Measurements from ENCODE around the gene KLHL2. TPM values are rescaled to one million over a fixed set of nuclear protein-coding genes. Genes with fewer than 3 reads are reported as not detected.

The KLHL2 gene
- total RNA-seq, 2 experiments from 2014 or later = 27.9 to 33.8 TPM

DNA sequence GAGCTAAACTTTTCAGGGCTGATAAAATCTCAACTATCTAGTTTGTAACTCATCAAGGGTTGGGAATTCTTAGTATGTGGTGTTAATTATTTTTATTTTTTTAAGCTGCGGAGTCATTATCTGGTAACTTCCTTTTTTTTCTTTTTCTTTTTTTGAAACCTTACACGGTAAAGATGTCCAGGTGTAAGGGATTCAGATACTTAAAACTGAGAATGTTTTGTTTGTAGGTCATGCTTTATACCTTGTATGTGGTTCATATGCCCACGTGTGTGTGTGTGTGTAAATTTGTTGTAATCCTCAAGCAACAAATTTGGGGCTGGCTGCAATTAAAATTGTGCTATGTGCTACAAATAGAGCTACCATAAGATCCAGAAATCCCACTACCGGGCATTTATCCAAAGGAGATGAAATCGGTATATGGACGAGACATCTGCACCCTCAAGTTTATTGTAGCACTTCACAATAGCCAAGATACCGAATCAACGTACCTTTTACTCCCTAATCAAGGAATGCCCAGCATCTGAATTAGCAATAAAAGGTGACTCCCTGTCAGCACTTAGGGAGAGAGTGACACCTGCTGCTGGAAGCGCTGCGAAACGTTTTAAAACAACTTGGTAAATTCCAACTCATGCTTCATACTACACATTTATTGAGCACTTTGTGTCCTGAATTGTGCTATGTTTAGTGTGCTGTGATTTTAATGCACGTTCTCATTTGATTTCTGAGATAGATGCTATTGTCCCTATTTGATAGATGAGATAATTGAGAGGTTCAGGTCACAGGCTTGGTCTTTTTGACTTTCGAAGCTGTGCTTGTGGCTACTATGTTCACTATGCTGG lies 136.2 kb downstream of the KLHL2 start:
- TF ChIP-seq EZH2phosphoT487 (IDR thresholded peaks at IDR 0.05; ENCODE audit: borderline replicate concordance, low read depth, low read length) = no peak
- TF ChIP-seq, protein P1, sequence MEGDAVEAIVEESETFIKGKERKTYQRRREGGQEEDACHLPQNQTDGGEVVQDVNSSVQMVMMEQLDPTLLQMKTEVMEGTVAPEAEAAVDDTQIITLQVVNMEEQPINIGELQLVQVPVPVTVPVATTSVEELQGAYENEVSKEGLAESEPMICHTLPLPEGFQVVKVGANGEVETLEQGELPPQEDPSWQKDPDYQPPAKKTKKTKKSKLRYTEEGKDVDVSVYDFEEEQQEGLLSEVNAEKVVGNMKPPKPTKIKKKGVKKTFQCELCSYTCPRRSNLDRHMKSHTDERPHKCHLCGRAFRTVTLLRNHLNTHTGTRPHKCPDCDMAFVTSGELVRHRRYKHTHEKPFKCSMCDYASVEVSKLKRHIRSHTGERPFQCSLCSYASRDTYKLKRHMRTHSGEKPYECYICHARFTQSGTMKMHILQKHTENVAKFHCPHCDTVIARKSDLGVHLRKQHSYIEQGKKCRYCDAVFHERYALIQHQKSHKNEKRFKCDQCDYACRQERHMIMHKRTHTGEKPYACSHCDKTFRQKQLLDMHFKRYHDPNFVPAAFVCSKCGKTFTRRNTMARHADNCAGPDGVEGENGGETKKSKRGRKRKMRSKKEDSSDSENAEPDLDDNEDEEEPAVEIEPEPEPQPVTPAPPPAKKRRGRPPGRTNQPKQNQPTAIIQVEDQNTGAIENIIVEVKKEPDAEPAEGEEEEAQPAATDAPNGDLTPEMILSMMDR (conservative IDR thresholded peaks at IDR 0.05; ENCODE audit: low read length) = peak; percentile 78
- Histone ChIP-seq H3K4me3 (ENCODE audit: low read depth, low read length, poor library complexity, severe bottlenecking) (no peak overlapping the region), H3K9me3 (ENCODE audit: low read length) (no peaks in the 10 kb centered on the region), H3K27ac (ENCODE audit: low read depth, low read length, poor library complexity, severe bottlenecking) (no peak overlapping the region), H3K4me2 (ENCODE audit: low read length) (no peak overlapping the region), H2AFZ (ENCODE audit: low read length) (no peak overlapping the region), H3K9me2 (ENCODE audit: insufficient read depth, low read length) (no peaks in the 10 kb centered on the region), H3K36me3 (ENCODE audit: insufficient read depth, low read length) (peaks cover 56% of the 10 kb centered on the region), H3K4me1 (ENCODE audit: insufficient read depth, low read length, poor library complexity, severe bottlenecking) (no peaks in the 10 kb centered on the region), H4K20me1 (ENCODE audit: insufficient read depth, low read length) (peaks cover 7% of the 10 kb centered on the region), H3K79me2 (ENCODE audit: insufficient read depth, low read depth, low read length) (peaks cover 1% of the 10 kb centered on the region; the same call in 1 of the 2 replicates)
- DNase-seq (ENCODE audit: low spot score) = peak; percentile 42
- POLR2A ChIA-PET = interaction anchor here (0.5 to 2.7 kb wide), 8 partner anchors 7 to 1623 kb away, joined by 3 to 13 read pairs (median 4); no protein-coding TSS in a partner anchor
- intact Hi-C loops (cut with micrococcal nuclease; ENCODE audit: unreplicated experiment) = loop anchor here (2.0 kb wide), 1 partner anchor 213 kb away; no protein-coding TSS in a partner anchor
- CTCF ChIA-PET (ENCODE audit: unreplicated experiment) = interaction anchor here (0.8 kb wide), 1 partner anchor 213 kb away, joined by 4 read pairs; no protein-coding TSS in a partner anchor
- no TSS peak for BruUV-seq (replicated peaks)

GRCh38 chr4:165345666-165346417 lies 138.5 kb downstream of the KLHL2 start:
- no peak for DNase-seq (ENCODE audit: low spot score)
- H3K4me2 ChIP-seq (ENCODE audit: low read length) = no peak overlapping the region

More at GRCh38 chr4:165345666-165346417, 138.5 kb downstream of the KLHL2 start:
- no TSS peak for BruUV-seq (replicated peaks)
- no peaks in the 10 kb centered on the region for H3K9me3 ChIP-seq (ENCODE audit: low read length)
- peaks cover 33% of the 10 kb centered on the region for H3K36me3 ChIP-seq (ENCODE audit: insufficient read depth, low read length)
- TF ChIP-seq EZH2phosphoT487 (IDR thresholded peaks at IDR 0.05; ENCODE audit: borderline replicate concordance, low read depth, low read length) = no peak
- TF ChIP-seq, protein P1 (conservative IDR thresholded peaks at IDR 0.05; ENCODE audit: low read length) = peak; percentile 64
- H3K9me2 ChIP-seq (ENCODE audit: insufficient read depth, low read length) = no peaks in the 10 kb centered on the region
- CTCF ChIA-PET (ENCODE audit: unreplicated experiment) = interaction anchor here (1.0 to 1.1 kb wide), 2 partner anchors 18 to 215 kb away, joined by 4 to 5 read pairs; partner anchors contain the start of gene MSMO1
- H3K4me3 ChIP-seq (ENCODE audit: low read depth, low read length, poor library complexity, severe bottlenecking) = no peak overlapping the region
- POLR2A ChIA-PET = interaction anchor here (0.5 to 1.6 kb wide), 5 partner anchors 12 to 281 kb away, joined by 3 to 8 read pairs (median 3); partner anchors contain the start of gene TMEM192
- H4K20me1 ChIP-seq (ENCODE audit: insufficient read depth, low read length) = peaks cover 2% of the 10 kb centered on the region; the same call in 1 of the 2 replicates
- H3K4me1 ChIP-seq (ENCODE audit: insufficient read depth, low read length, poor library complexity, severe bottlenecking) = no peaks in the 10 kb centered on the region
- no peaks in the 10 kb centered on the region for H3K79me2 ChIP-seq (ENCODE audit: insufficient read depth, low read depth, low read length)
- intact Hi-C loops (cut with micrococcal nuclease; ENCODE audit: unreplicated experiment) = loop anchor here (1.0 kb wide), 1 partner anchor 215 kb away; no protein-coding TSS in a partner anchor
- no peak overlapping the region for H3K27ac ChIP-seq (ENCODE audit: low read depth, low read length, poor library complexity, severe bottlenecking)
- H2AFZ ChIP-seq (ENCODE audit: low read length) = no peak overlapping the region

Data from OCI-LY7 (cell line).